ENCODE results near the gene HBD.

The HBD gene

GRCh38 chr11:5246772-5247471, 12.6 kb upstream of the HBD start:
- TF ChIP-seq CTCF (IDR thresholded peaks at IDR 0.05; ENCODE audit: insufficient read depth, low read depth, low read length, missing control alignments), result no peak
- H3K4me3 ChIP-seq (ENCODE audit: low read length), result no peak overlapping the region
- no peak for DNase-seq (ENCODE audit: low read depth)

GRCh38 chr11:5245155-5245554, 10.9 kb upstream of the HBD start:
- no peak overlapping the region for H3K4me3 ChIP-seq (ENCODE audit: low read length)
- DNase-seq (ENCODE audit: low read depth), result no peak
- TF ChIP-seq CTCF (IDR thresholded peaks at IDR 0.05; ENCODE audit: insufficient read depth, low read depth, low read length, missing control alignments), result no peak

GRCh38 chr11:5243816-5244180, 9.5 kb upstream of the HBD start:
- no peak overlapping the region for H3K4me3 ChIP-seq (ENCODE audit: low read length)
- TF ChIP-seq CTCF (IDR thresholded peaks at IDR 0.05; ENCODE audit: insufficient read depth, low read depth, low read length, missing control alignments), result no peak
- DNase-seq (ENCODE audit: low read depth), result no peak

GRCh38 chr11:5242933-5243815, 8.9 kb upstream of the HBD start:
- no peak overlapping the region for H3K4me3 ChIP-seq (ENCODE audit: low read length)
- no peak for TF ChIP-seq CTCF (IDR thresholded peaks at IDR 0.05; ENCODE audit: insufficient read depth, low read depth, low read length, missing control alignments)
- peak; percentile 21 for DNase-seq (ENCODE audit: low read depth)

- no peak for DNase-seq (ENCODE audit: low read depth)
- no peak overlapping the region for H3K4me3 ChIP-seq (ENCODE audit: low read length)
- no peak for TF ChIP-seq CTCF (IDR thresholded peaks at IDR 0.05; ENCODE audit: insufficient read depth, low read depth, low read length, missing control alignments)
Observed at GRCh38 chr11:5242208-5242607, 7.9 kb upstream of the HBD start.

- H3K4me3 ChIP-seq (ENCODE audit: low read length), result no peak overlapping the region
- DNase-seq (ENCODE audit: low read depth), result no peak
- no peak for TF ChIP-seq CTCF (IDR thresholded peaks at IDR 0.05; ENCODE audit: insufficient read depth, low read depth, low read length, missing control alignments)
Observed at GRCh38 chr11:5241458-5241857, 7.2 kb upstream of the HBD start.

Data from epithelial cell of esophagus (primary cell).